Measurements from ENCODE around the gene ANGPTL7. TPM values are rescaled to one million over a fixed set of nuclear protein-coding genes. Genes with fewer than 3 reads are reported as not detected.

Gene ANGPTL7
- total RNA-seq, 1 experiment from 2014 or later = not detected

- H3K27me3 Mint-ChIP-seq (ENCODE audit: insufficient read depth, unreplicated experiment) = no peaks in the 10 kb centered on the region
- Histone ChIP-seq H3K4me1 (no peaks in the 10 kb centered on the region), H3K4me3 (ENCODE audit: low read depth, low read length) (no peak overlapping the region), H3K36me3 (ENCODE audit: control insufficient read depth, insufficient read depth, low read length) (no peaks in the 10 kb centered on the region), H3K27me3 (replicated peaks; ENCODE audit: control insufficient read depth, insufficient read depth, low read length) (no peaks in the 10 kb centered on the region), H3K9me3 (no peaks in the 10 kb centered on the region)
- no peak overlapping the region for H3K27ac Mint-ChIP-seq (ENCODE audit: unreplicated experiment)
- no peaks in the 10 kb centered on the region for H3K9me3 Mint-ChIP-seq (ENCODE audit: unreplicated experiment)
- BruUV-seq (replicated peaks) = no TSS peak
- no peak for DNase-seq
- peaks cover 6% of the 10 kb centered on the region for H3K36me3 Mint-ChIP-seq (ENCODE audit: insufficient read depth, unreplicated experiment)
- no peak overlapping the region for H3K4me3 Mint-ChIP-seq (ENCODE audit: unreplicated experiment)
- CTCF ChIA-PET = no interaction called here
- no peak for TF ChIP-seq CTCF (IDR thresholded peaks at IDR 0.05; ENCODE audit: insufficient read depth in 1 of 2, low read depth in 1 of 2, low read length in 1 of 2, severe bottlenecking in 1 of 2, unreplicated experiment in 1 of 2)
- POLR2A ChIA-PET = no interaction called here
- H3K4me1 Mint-ChIP-seq (ENCODE audit: low read depth, unreplicated experiment) = no peaks in the 10 kb centered on the region
- intact Hi-C loops (cut with micrococcal nuclease; ENCODE audit: unreplicated experiment) = no loop called here
Measured at GRCh38 chr1:11174261-11174942, 14.8 kb upstream of the ANGPTL7 start.

GRCh38 chr1:11175461-11175860 lies 13.7 kb upstream of the ANGPTL7 start:
- ChIA-PET POLR2A (no interaction called here), CTCF (no interaction called here)
- no peaks in the 10 kb centered on the region for H3K9me3 ChIP-seq
- no peak for DNase-seq
- no peaks in the 10 kb centered on the region for H3K27me3 ChIP-seq (replicated peaks; ENCODE audit: control insufficient read depth, insufficient read depth, low read length)
- H3K4me1 ChIP-seq = no peaks in the 10 kb centered on the region
- no TSS peak for BruUV-seq (replicated peaks)
- Mint-ChIP-seq H3K9me3 (ENCODE audit: unreplicated experiment) (no peaks in the 10 kb centered on the region), H3K27ac (ENCODE audit: unreplicated experiment) (no peak overlapping the region), H3K36me3 (ENCODE audit: insufficient read depth, unreplicated experiment) (peaks cover 15% of the 10 kb centered on the region), H3K27me3 (ENCODE audit: insufficient read depth, unreplicated experiment) (no peaks in the 10 kb centered on the region), H3K4me3 (ENCODE audit: unreplicated experiment) (no peak overlapping the region), H3K4me1 (ENCODE audit: low read depth, unreplicated experiment) (no peaks in the 10 kb centered on the region)
- intact Hi-C loops (cut with micrococcal nuclease; ENCODE audit: unreplicated experiment) = no loop called here
- no peak overlapping the region for H3K4me3 ChIP-seq (ENCODE audit: low read depth, low read length)
- no peaks in the 10 kb centered on the region for H3K36me3 ChIP-seq (ENCODE audit: control insufficient read depth, insufficient read depth, low read length)
- TF ChIP-seq CTCF (IDR thresholded peaks at IDR 0.05; ENCODE audit: insufficient read depth in 1 of 2, low read depth in 1 of 2, low read length in 1 of 2, severe bottlenecking in 1 of 2, unreplicated experiment in 1 of 2) = no peak

- Histone ChIP-seq H3K4me1 (no peaks in the 10 kb centered on the region), H3K9me3 (no peaks in the 10 kb centered on the region), H3K36me3 (ENCODE audit: control insufficient read depth, insufficient read depth, low read length) (no peaks in the 10 kb centered on the region), H3K4me3 (ENCODE audit: low read depth, low read length) (no peak overlapping the region), H3K27me3 (replicated peaks; ENCODE audit: control insufficient read depth, insufficient read depth, low read length) (no peaks in the 10 kb centered on the region)
- H3K27me3 Mint-ChIP-seq (ENCODE audit: insufficient read depth, unreplicated experiment) = no peaks in the 10 kb centered on the region
- TF ChIP-seq CTCF (IDR thresholded peaks at IDR 0.05; ENCODE audit: insufficient read depth in 1 of 2, low read depth in 1 of 2, low read length in 1 of 2, severe bottlenecking in 1 of 2, unreplicated experiment in 1 of 2) = no peak
- ChIA-PET CTCF (no interaction called here), POLR2A (no interaction called here)
- no peak overlapping the region for H3K4me3 Mint-ChIP-seq (ENCODE audit: unreplicated experiment)
- no peak overlapping the region for H3K27ac Mint-ChIP-seq (ENCODE audit: unreplicated experiment)
- no peaks in the 10 kb centered on the region for H3K9me3 Mint-ChIP-seq (ENCODE audit: unreplicated experiment)
- BruUV-seq (replicated peaks) = no TSS peak
- H3K36me3 Mint-ChIP-seq (ENCODE audit: insufficient read depth, unreplicated experiment) = peaks cover 16% of the 10 kb centered on the region
- H3K4me1 Mint-ChIP-seq (ENCODE audit: low read depth, unreplicated experiment) = no peaks in the 10 kb centered on the region
- DNase-seq = no peak
- intact Hi-C loops (cut with micrococcal nuclease; ENCODE audit: unreplicated experiment) = no loop called here
Measured at GRCh38 chr1:11176081-11176706, 13.0 kb upstream of the ANGPTL7 start.
